ENCODE results near the gene MRPL45.

- TF ChIP-seq POLR2A (IDR thresholded peaks at IDR 0.05; ENCODE audit: low read length) (no peak), GATA1 (IDR thresholded peaks at IDR 0.05; ENCODE audit: low read depth, low read length) (no peak)
These were observed 32.3 kb downstream of the MRPL45 start for GRCh38 chr17:38329284-38329683.
